GM13977 (cell line): ENCODE data around the gene DZIP1.
"Not testable (repeated sequence)": the region's sequence is repeated elsewhere in the genome, so short reads cannot be mapped to it uniquely, and the experiment has no call there.

Experiments used
- DNase-seq: peaks from one replicate; pipeline ENCODE4 v3.0.0; 2012; ENCODE audit warnings: low spot score
- CTCF ChIP-seq: IDR thresholded peaks from 2 replicates; pipeline ENCODE4 v1.5.1; 2012; ENCODE audit warnings: mild to moderate bottlenecking, control low read depth; ENCODE audit not compliant: insufficient read depth; ENCODE audit errors: extremely low read depth, missing control alignments
- in situ Hi-C: fragments of 300-500 bp; cut with MboI; formaldehyde crosslinking; loops from one replicate; pipeline ENCODE4 v1.12.0; 2022; ENCODE audit warnings: low sequenced_read_pairs, low pct_unique_long_range_greater_than_20kb, mixed read lengths, inconsistent platforms; ENCODE audit not compliant: unreplicated experiment

DZIP1 gene

GRCh38 chr13:95677564-95678266 lies 33.2 kb upstream of the DZIP1 start:
- no peak for TF ChIP-seq CTCF
- DNase-seq, result no peak
- in situ Hi-C loops, result no loop called here

GRCh38 chr13:95676762-95677563 lies 32.5 kb upstream of the DZIP1 start, which contains the start of gene DNAJC3:
Gene DNAJC3, plus strand, starts transcription at chr13:95677139. Its CDS starts 117 bp downstream, at chr13:95677256.
- in situ Hi-C loops, result no loop called here
- peak; percentile 97 for DNase-seq
- TF ChIP-seq CTCF, result no peak

GRCh38 chr13:95676105-95676761 lies 31.7 kb upstream of the DZIP1 start:
- DNase-seq, result no peak
- no peak for TF ChIP-seq CTCF
- in situ Hi-C loops, result no loop called here

- no peak for TF ChIP-seq CTCF
- DNase-seq, result no peak
- in situ Hi-C loops, result no loop called here
Measured at GRCh38 chr13:95671597-95671996, 27.1 kb upstream of the DZIP1 start.

GRCh38 chr13:95667235-95667634 lies 22.7 kb upstream of the DZIP1 start:
- DNase-seq, in situ Hi-C loops: not testable (repeated sequence)

- in situ Hi-C loops, result no loop called here
- DNase-seq, result no peak
- TF ChIP-seq CTCF, result peak; percentile 51
Measured at GRCh38 chr13:95660981-95661581, 16.6 kb upstream of the DZIP1 start.
